ENCODE results near the gene JMJD1C. TPM values are rescaled to one million over a fixed set of nuclear protein-coding genes. Genes with fewer than 3 reads are reported as not detected.
"Not testable (repeated sequence)": the region's sequence is repeated elsewhere in the genome, so short reads cannot be mapped to it uniquely, and the experiment has no call there.

Gene JMJD1C
- total RNA-seq, 1 donor from 2014 or later: 34.6 TPM

- DNase-seq: no peak
- Histone ChIP-seq H3K4me3 (no peak overlapping the region), H3K27ac (replicated peaks) (no peak overlapping the region), H3K27me3 (ENCODE audit: low read depth) (no peaks in the 10 kb centered on the region), H3K36me3 (no peaks in the 10 kb centered on the region), H3K9me3 (replicated peaks) (no peaks in the 10 kb centered on the region), H3K4me1 (peaks cover 11% of the 10 kb centered on the region)
- intact Hi-C loops (cut with micrococcal nuclease): no loop called here
- TF ChIP-seq CTCF (IDR thresholded peaks at IDR 0.05; ENCODE audit: borderline replicate concordance): no peak
Measured at GRCh38 chr10:63286340-63286739, 179.4 kb downstream of the JMJD1C start.

GRCh38 chr10:63283901-63284300 lies 181.9 kb downstream of the JMJD1C start:
- H3K36me3 ChIP-seq; H3K27me3 ChIP-seq (ENCODE audit: low read depth); intact Hi-C loops (cut with micrococcal nuclease); H3K27ac ChIP-seq (replicated peaks); H3K4me3 ChIP-seq; H3K9me3 ChIP-seq (replicated peaks); DNase-seq: not testable (repeated sequence)
- peaks cover 11% of the 10 kb centered on the region for H3K4me1 ChIP-seq

GRCh38 chr10:63283093-63283492 lies 182.7 kb downstream of the JMJD1C start:
- no peak overlapping the region for H3K4me3 ChIP-seq
- TF ChIP-seq CTCF (IDR thresholded peaks at IDR 0.05; ENCODE audit: borderline replicate concordance): no peak
- H3K4me1 ChIP-seq: peaks cover 11% of the 10 kb centered on the region
- intact Hi-C loops (cut with micrococcal nuclease): no loop called here
- H3K27ac ChIP-seq (replicated peaks): no peak overlapping the region
- DNase-seq: no peak
- H3K27me3 ChIP-seq (ENCODE audit: low read depth): no peaks in the 10 kb centered on the region
- no peaks in the 10 kb centered on the region for H3K9me3 ChIP-seq (replicated peaks)
- H3K36me3 ChIP-seq: no peaks in the 10 kb centered on the region

- H3K9me3 ChIP-seq (replicated peaks): no peaks in the 10 kb centered on the region
- no peak overlapping the region for H3K4me3 ChIP-seq
- no peak overlapping the region for H3K27ac ChIP-seq (replicated peaks)
- TF ChIP-seq CTCF (IDR thresholded peaks at IDR 0.05; ENCODE audit: borderline replicate concordance): no peak
- DNase-seq: no peak
- H3K36me3 ChIP-seq: no peaks in the 10 kb centered on the region
- no peaks in the 10 kb centered on the region for H3K27me3 ChIP-seq (ENCODE audit: low read depth)
- intact Hi-C loops (cut with micrococcal nuclease): no loop called here
- peaks cover 11% of the 10 kb centered on the region for H3K4me1 ChIP-seq
Measured at GRCh38 chr10:63281967-63282366, 183.8 kb downstream of the JMJD1C start.

- H3K4me1 ChIP-seq: peaks cover 5% of the 10 kb centered on the region
- intact Hi-C loops (cut with micrococcal nuclease): no loop called here
- H3K9me3 ChIP-seq (replicated peaks): no peaks in the 10 kb centered on the region
- no peak overlapping the region for H3K4me3 ChIP-seq
- H3K27ac ChIP-seq (replicated peaks): no peak overlapping the region
- no peaks in the 10 kb centered on the region for H3K27me3 ChIP-seq (ENCODE audit: low read depth)
- DNase-seq: no peak
- no peaks in the 10 kb centered on the region for H3K36me3 ChIP-seq
- TF ChIP-seq CTCF (IDR thresholded peaks at IDR 0.05; ENCODE audit: borderline replicate concordance): no peak
Measured at GRCh38 chr10:63280386-63280785, 185.4 kb downstream of the JMJD1C start.

GRCh38 chr10:63275094-63275493 lies 190.7 kb downstream of the JMJD1C start:
- peaks cover 24% of the 10 kb centered on the region for H3K4me1 ChIP-seq
- no peak for TF ChIP-seq CTCF (IDR thresholded peaks at IDR 0.05; ENCODE audit: borderline replicate concordance)
- intact Hi-C loops (cut with micrococcal nuclease): no loop called here
- no peak overlapping the region for H3K27ac ChIP-seq (replicated peaks)
- H3K27me3 ChIP-seq (ENCODE audit: low read depth): no peaks in the 10 kb centered on the region
- no peaks in the 10 kb centered on the region for H3K9me3 ChIP-seq (replicated peaks)
- DNase-seq: no peak
- no peaks in the 10 kb centered on the region for H3K36me3 ChIP-seq
- no peak overlapping the region for H3K4me3 ChIP-seq
